ENCODE measurements around the gene AGBL1. TPM values are rescaled to one million over a fixed set of nuclear protein-coding genes. Genes with fewer than 3 reads are reported as not detected.

AGBL1 gene
- total RNA-seq, 1 donor from 2014 or later = 0.07 TPM

GRCh38 chr15:86157606-86158293 lies 78.1 kb downstream of the AGBL1 start:
- Mint-ChIP-seq H3K27ac (no peak overlapping the region), H3K36me3 (no peaks in the 10 kb centered on the region), H3K9me3 (peaks cover 2% of the 10 kb centered on the region)

GRCh38 chr15:86159468-86159867 lies 79.8 kb downstream of the AGBL1 start:
- peaks cover 7% of the 10 kb centered on the region for H3K4me1 Mint-ChIP-seq (ENCODE audit: unreplicated experiment)
- TF ChIP-seq CTCF (conservative IDR thresholded peaks at IDR 0.05) = no peak
- H3K27me3 Mint-ChIP-seq = peaks cover 36% of the 10 kb centered on the region
- H3K9me3 Mint-ChIP-seq = peaks cover 4% of the 10 kb centered on the region
- no peak overlapping the region for H3K4me3 Mint-ChIP-seq
- H3K27ac Mint-ChIP-seq = no peak overlapping the region
- DNase-seq (ENCODE audit: extremely low spot score, unreplicated experiment) = no peak
- no peaks in the 10 kb centered on the region for H3K36me3 Mint-ChIP-seq

More at GRCh38 chr15:86157606-86158293, 78.1 kb downstream of the AGBL1 start:
- DNase-seq (ENCODE audit: extremely low spot score, unreplicated experiment) = no peak
- Mint-ChIP-seq H3K4me3 (no peak overlapping the region), H3K4me1 (ENCODE audit: unreplicated experiment) (no peaks in the 10 kb centered on the region), H3K27me3 (peaks cover 38% of the 10 kb centered on the region)
- no peak for TF ChIP-seq CTCF (conservative IDR thresholded peaks at IDR 0.05)

GRCh38 chr15:86161250-86161649 lies 81.6 kb downstream of the AGBL1 start:
- no peak for TF ChIP-seq CTCF (conservative IDR thresholded peaks at IDR 0.05)
- no peak for DNase-seq (ENCODE audit: extremely low spot score, unreplicated experiment)
- peaks cover 34% of the 10 kb centered on the region for H3K27me3 Mint-ChIP-seq
- no peak overlapping the region for H3K4me3 Mint-ChIP-seq
- H3K4me1 Mint-ChIP-seq (ENCODE audit: unreplicated experiment) = peaks cover 20% of the 10 kb centered on the region
- no peaks in the 10 kb centered on the region for H3K36me3 Mint-ChIP-seq
- H3K9me3 Mint-ChIP-seq = peaks cover 4% of the 10 kb centered on the region
- no peak overlapping the region for H3K27ac Mint-ChIP-seq

DNA sequence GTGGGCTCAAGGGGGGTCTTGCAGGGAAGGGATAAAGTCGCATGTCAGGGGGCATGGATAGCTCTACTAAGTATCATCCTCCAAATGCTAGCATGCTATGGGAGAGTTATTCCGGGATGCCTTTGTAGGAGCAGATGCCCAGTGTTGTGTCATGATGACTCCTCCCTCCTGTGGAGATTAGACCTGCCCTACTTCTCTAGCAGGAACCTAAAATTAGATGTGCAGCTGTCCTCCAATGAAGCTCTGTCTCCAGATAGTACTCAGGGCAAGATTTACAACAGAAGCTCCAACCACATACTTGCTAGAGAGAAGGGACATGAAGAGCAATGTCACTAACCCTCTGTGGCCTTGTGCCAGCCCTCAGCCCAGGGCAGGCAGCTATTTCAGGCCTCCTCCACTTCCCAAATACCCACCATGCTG lies 82.5 kb downstream of the AGBL1 start:
- H3K27me3 Mint-ChIP-seq = peaks cover 34% of the 10 kb centered on the region
- H3K27ac Mint-ChIP-seq = no peak overlapping the region
- peaks cover 4% of the 10 kb centered on the region for H3K9me3 Mint-ChIP-seq
- H3K4me1 Mint-ChIP-seq (ENCODE audit: unreplicated experiment) = peaks cover 20% of the 10 kb centered on the region
- no peak for DNase-seq (ENCODE audit: extremely low spot score, unreplicated experiment)
- no peak for TF ChIP-seq CTCF (conservative IDR thresholded peaks at IDR 0.05)
- H3K36me3 Mint-ChIP-seq = no peaks in the 10 kb centered on the region
- H3K4me3 Mint-ChIP-seq = no peak overlapping the region

- Mint-ChIP-seq H3K9me3 (peaks cover 4% of the 10 kb centered on the region), H3K36me3 (no peaks in the 10 kb centered on the region), H3K4me1 (ENCODE audit: unreplicated experiment) (peaks cover 24% of the 10 kb centered on the region), H3K4me3 (no peak overlapping the region), H3K27me3 (peaks cover 34% of the 10 kb centered on the region), H3K27ac (no peak overlapping the region)
- no peak for TF ChIP-seq CTCF (conservative IDR thresholded peaks at IDR 0.05)
- no peak for DNase-seq (ENCODE audit: extremely low spot score, unreplicated experiment)
Observed at GRCh38 chr15:86162641-86163040, 83.0 kb downstream of the AGBL1 start.

All from type B pancreatic cell (in vitro differentiated cells).